ENCODE measurements around the gene C11orf21. TPM values are rescaled to one million over a fixed set of nuclear protein-coding genes. Genes with fewer than 3 reads are reported as not detected.

The C11orf21 gene
- total RNA-seq, 1 experiment from 2014 or later, result 0.09 TPM

GRCh38 chr11:2271077-2271326, 30.7 kb downstream of the C11orf21 start:
- POLR2A ChIA-PET, result no interaction called here
- H3K36me3 Mint-ChIP-seq (ENCODE audit: insufficient read depth, unreplicated experiment), result peaks cover 30% of the 10 kb centered on the region
- intact Hi-C loops (cut with micrococcal nuclease; ENCODE audit: unreplicated experiment), result no loop called here
- no peaks in the 10 kb centered on the region for H3K9me3 Mint-ChIP-seq (ENCODE audit: unreplicated experiment)
- H3K27me3 Mint-ChIP-seq (ENCODE audit: insufficient read depth, unreplicated experiment), result no peaks in the 10 kb centered on the region
- H3K36me3 ChIP-seq (ENCODE audit: control insufficient read depth, insufficient read depth, low read length), result peaks cover 3% of the 10 kb centered on the region
- peaks cover 10% of the 10 kb centered on the region for H3K4me1 Mint-ChIP-seq (ENCODE audit: low read depth, unreplicated experiment)
- CTCF ChIA-PET, result no interaction called here
- H3K9me3 ChIP-seq, result no peaks in the 10 kb centered on the region
- BruUV-seq (replicated peaks), result no TSS peak
- TF ChIP-seq CTCF (IDR thresholded peaks at IDR 0.05; ENCODE audit: insufficient read depth in 1 of 2, low read depth in 1 of 2, low read length in 1 of 2, severe bottlenecking in 1 of 2, unreplicated experiment in 1 of 2), result no peak
- H3K4me1 ChIP-seq, result peaks cover 27% of the 10 kb centered on the region
- peak overlapping the region; percentile 76 for H3K4me3 ChIP-seq (ENCODE audit: low read depth, low read length)
- DNase-seq, result no peak
- no peak overlapping the region for H3K27ac Mint-ChIP-seq (ENCODE audit: unreplicated experiment)
- H3K27me3 ChIP-seq (replicated peaks; ENCODE audit: control insufficient read depth, insufficient read depth, low read length), result no peaks in the 10 kb centered on the region
- H3K4me3 Mint-ChIP-seq (ENCODE audit: unreplicated experiment), result peak overlapping the region; percentile 67

GRCh38 chr11:2270322-2271076, 31.2 kb downstream of the C11orf21 start, which contains the start of gene ASCL2:
Gene ASCL2 (minus strand): TSS chr11:2270588. CDS start chr11:2270332, 256 bp downstream.
- Histone ChIP-seq H3K9me3 (no peaks in the 10 kb centered on the region), H3K4me3 (ENCODE audit: low read depth, low read length) (peak within 1 kb of the TSS; percentile 76), H3K36me3 (ENCODE audit: control insufficient read depth, insufficient read depth, low read length) (peaks cover 3% of the 10 kb centered on the region), H3K4me1 (peaks cover 27% of the 10 kb centered on the region), H3K27me3 (replicated peaks; ENCODE audit: control insufficient read depth, insufficient read depth, low read length) (no peaks in the 10 kb centered on the region)
- DNase-seq, result peak; percentile 53 to 60
- Mint-ChIP-seq H3K27me3 (ENCODE audit: insufficient read depth, unreplicated experiment) (no peaks in the 10 kb centered on the region), H3K4me1 (ENCODE audit: low read depth, unreplicated experiment) (peaks cover 10% of the 10 kb centered on the region), H3K9me3 (ENCODE audit: unreplicated experiment) (no peaks in the 10 kb centered on the region), H3K4me3 (ENCODE audit: unreplicated experiment) (peak within 1 kb of the TSS; percentile 87), H3K27ac (ENCODE audit: unreplicated experiment) (peak within 1 kb of the TSS; percentile 88), H3K36me3 (ENCODE audit: insufficient read depth, unreplicated experiment) (peaks cover 33% of the 10 kb centered on the region)
- CTCF ChIA-PET, result interaction anchor here (0.7 to 2.4 kb wide), 7 partner anchors 29 to 150 kb away, joined by 3 to 13 read pairs (median 5); no protein-coding TSS in a partner anchor
- intact Hi-C loops (cut with micrococcal nuclease; ENCODE audit: unreplicated experiment), result loop anchor here (1.0 kb wide), 1 partner anchor 73 kb away; no protein-coding TSS in a partner anchor
- POLR2A ChIA-PET, result interaction anchor here (1.1 to 2.9 kb wide), 2 partner anchors 60 to 67 kb away, joined by 5 to 26 read pairs; no protein-coding TSS in a partner anchor
- peak in 1 of 2 experiments; percentile 9 for TF ChIP-seq CTCF (IDR thresholded peaks at IDR 0.05; ENCODE audit: insufficient read depth in 1 of 2, low read depth in 1 of 2, low read length in 1 of 2, severe bottlenecking in 1 of 2, unreplicated experiment in 1 of 2)
- no TSS peak for BruUV-seq (replicated peaks)

GRCh38 chr11:2269601-2270321, 32.0 kb downstream of the C11orf21 start:
- intact Hi-C loops (cut with micrococcal nuclease; ENCODE audit: unreplicated experiment), result loop anchor here (1.0 to 2.0 kb wide), 3 partner anchors 33 to 72 kb away; partner anchors contain the start of gene TSPAN32
- Histone ChIP-seq H3K4me3 (ENCODE audit: low read depth, low read length) (peak overlapping the region; percentile 76), H3K36me3 (ENCODE audit: control insufficient read depth, insufficient read depth, low read length) (peaks cover 3% of the 10 kb centered on the region), H3K4me1 (peaks cover 27% of the 10 kb centered on the region), H3K9me3 (no peaks in the 10 kb centered on the region), H3K27me3 (replicated peaks; ENCODE audit: control insufficient read depth, insufficient read depth, low read length) (no peaks in the 10 kb centered on the region)
- Mint-ChIP-seq H3K27ac (ENCODE audit: unreplicated experiment) (peak overlapping the region; percentile 88), H3K27me3 (ENCODE audit: insufficient read depth, unreplicated experiment) (no peaks in the 10 kb centered on the region), H3K4me1 (ENCODE audit: low read depth, unreplicated experiment) (peaks cover 10% of the 10 kb centered on the region), H3K9me3 (ENCODE audit: unreplicated experiment) (no peaks in the 10 kb centered on the region), H3K36me3 (ENCODE audit: insufficient read depth, unreplicated experiment) (peaks cover 33% of the 10 kb centered on the region), H3K4me3 (ENCODE audit: unreplicated experiment) (peak overlapping the region; percentile 87)
- CTCF ChIA-PET, result interaction anchor here (0.6 to 2.4 kb wide), 10 partner anchors 29 to 151 kb away, joined by 3 to 13 read pairs (median 4); no protein-coding TSS in a partner anchor
- BruUV-seq (replicated peaks), result no TSS peak
- POLR2A ChIA-PET, result interaction anchor here (1.1 to 2.9 kb wide), 2 partner anchors 60 to 66 kb away, joined by 5 to 26 read pairs; no protein-coding TSS in a partner anchor
- DNase-seq, result peak; percentile 85 to 87
- TF ChIP-seq CTCF (IDR thresholded peaks at IDR 0.05; ENCODE audit: insufficient read depth in 1 of 2, low read depth in 1 of 2, low read length in 1 of 2, severe bottlenecking in 1 of 2, unreplicated experiment in 1 of 2), result peak in 1 of 2 experiments; percentile 72

Measured in Caco-2 (cell line).